CD4-positive, alpha-beta memory T cell (primary cell): ENCODE data around the gene NF1. TPM values are rescaled to one million over a fixed set of nuclear protein-coding genes. Genes with fewer than 3 reads are reported as not detected.
A peak's percentile ranks its signal among the peaks of the same experiment; 100 is the strongest.

ENCODE experiments used
- CTCF ChIA-PET: fragments of 350-600 bp; sonication (Branson Sonifier 250); formaldehyde crosslinking; loops from one replicate; lab custom pipeline; 2021; ENCODE audit warnings: inconsistent platforms; ENCODE audit not compliant: partially characterized antibody; lab: Charles Lee
- POLR2A ChIA-PET: fragments of 350-600 bp; sonication (Branson Sonifier 250); formaldehyde crosslinking; loops from one replicate; lab custom pipeline; 2021; ENCODE audit not compliant: partially characterized antibody; lab: Charles Lee
- DNase-seq, 5 donors: peaks; one replicate each; pipeline versions ENCODE4 v3.0.0 to v3.0.0-alpha.2; 2020 to 2022; ENCODE audit warnings: mixed read lengths in 1 of 5
- H3K27ac ChIP-seq: one replicate; pipeline ENCODE4 v1.7.0; 2013; ENCODE audit warnings: low read depth, low read length
- H3K27me3 ChIP-seq: 2 replicates; pipeline ENCODE4 v1.7.0; 2013; ENCODE audit warnings: mild to moderate bottlenecking, low read length, moderate library complexity; ENCODE audit not compliant: insufficient read depth
- H3K36me3 ChIP-seq: 2 replicates; pipeline ENCODE4 v1.7.0; 2013; ENCODE audit warnings: mild to moderate bottlenecking, low read length, moderate library complexity; ENCODE audit not compliant: insufficient read depth
- H3K4me1 ChIP-seq: 2 replicates; pipeline ENCODE4 v1.7.0; 2013; ENCODE audit warnings: mild to moderate bottlenecking, low read length, moderate library complexity; ENCODE audit not compliant: insufficient read depth
- H3K4me3 ChIP-seq, 2 donors: one replicate each; pipeline ENCODE4 v1.7.0; 2013; ENCODE audit warnings: low read length in 2 of 2, mild to moderate bottlenecking in 1 of 2
- H3K9me3 ChIP-seq, 2 donors: one replicate each; pipeline ENCODE4 v1.7.0; 2013; ENCODE audit warnings: low read length in 2 of 2, control low read depth in 1 of 2; ENCODE audit not compliant: control insufficient read depth in 1 of 2
- H3K27ac Mint-ChIP-seq, 7 donors: one replicate each; pipeline ENCODE4 v1.8.0; 2020 to 2021; ENCODE audit warnings: mixed read lengths in 7 of 7, mild to moderate bottlenecking in 6 of 7, inconsistent platforms in 3 of 7, moderate library complexity in 3 of 7
- H3K27me3 Mint-ChIP-seq, 2 donors: one replicate each; pipeline ENCODE4 v1.8.0; 2020 to 2021; ENCODE audit warnings: mixed read lengths in 2 of 2
- H3K36me3 Mint-ChIP-seq, 2 donors: one replicate each; pipeline ENCODE4 v1.8.0; 2020 to 2021; ENCODE audit warnings: mixed read lengths in 2 of 2, inconsistent platforms in 1 of 2, mild to moderate bottlenecking in 1 of 2
- H3K4me1 Mint-ChIP-seq, 4 donors: one replicate each; pipeline ENCODE4 v1.8.0; 2020 to 2021; ENCODE audit warnings: mixed read lengths in 4 of 4, mild to moderate bottlenecking in 1 of 4
- H3K4me3 Mint-ChIP-seq, 8 donors: one replicate each; pipeline ENCODE4 v1.8.0; 2020 to 2021; ENCODE audit warnings: mixed read lengths in 8 of 8, mild to moderate bottlenecking in 7 of 8, moderate library complexity in 6 of 8, inconsistent platforms in 3 of 8
- H3K9me3 Mint-ChIP-seq, 8 donors: one replicate each; pipeline ENCODE4 v1.8.0; 2020 to 2021; ENCODE audit warnings: mixed read lengths in 8 of 8, mild to moderate bottlenecking in 5 of 8, inconsistent platforms in 3 of 8, moderate library complexity in 1 of 8
- intact Hi-C: fragments of 100-400 bp; cut with micrococcal nuclease; formaldehyde crosslinking; loops from one replicate; pipeline ENCODE4 v1.15.1; 2023
- polyA plus RNA-seq, 2 donors: library from polyadenylated mRNA; unstranded; fragments of 300-500 nt; fragmentation: Illumina TruSeq; gene quantifications; one replicate each; pipeline ENCODE4 v1.2.3, GENCODE V29; 2021
- total RNA-seq, 2 experiments: library from RNA; stranded (reverse); gene quantifications; one replicate each; pipeline ENCODE4 v1.2.3, GENCODE V29; 2021

Gene NF1
- total and polyA plus RNA-seq, 4 experiments from 2014 or later: 5.5 to 52.4 (median 27.9) TPM

GRCh38 chr17:31392856-31393748 is 298.3 kb downstream of the NF1 start:
- Histone ChIP-seq H3K36me3 (no peaks in the 10 kb centered on the region), H3K9me3 (no peaks in the 10 kb centered on the region), H3K27me3 (peaks cover 8% of the 10 kb centered on the region), H3K4me1 (peaks cover 9% of the 10 kb centered on the region), H3K4me3 (no peak overlapping the region), H3K27ac (no peak overlapping the region)
- Mint-ChIP-seq H3K4me3 (peak overlapping the region; percentile 58 to 82 (median 74)), H3K9me3 (no peaks in the 10 kb centered on the region), H3K36me3 (no peaks in the 10 kb centered on the region), H3K27ac (no peak overlapping the region), H3K27me3 (peaks cover 24 to 39% of the 10 kb centered on the region in 2 donors), H3K4me1 (peaks cover 2 to 23% (median 5%) of the 10 kb centered on the region in 4 donors)
- CTCF ChIA-PET: no interaction called here
- POLR2A ChIA-PET: no interaction called here
- DNase-seq: no peak
- intact Hi-C loops: no loop called here

- Mint-ChIP-seq H3K27me3 (peaks cover 24 to 41% of the 10 kb centered on the region in 2 donors), H3K4me3 (peak overlapping the region in 5 of 8 donors; percentile 7 to 62 (median 45)), H3K36me3 (no peaks in the 10 kb centered on the region), H3K27ac (no peak overlapping the region), H3K9me3 (no peaks in the 10 kb centered on the region), H3K4me1 (peaks cover 2 to 23% (median 5%) of the 10 kb centered on the region in 4 donors)
- no peak for DNase-seq
- H3K36me3 ChIP-seq: no peaks in the 10 kb centered on the region
- no peaks in the 10 kb centered on the region for H3K9me3 ChIP-seq
- no peak overlapping the region for H3K4me3 ChIP-seq
- peaks cover 9% of the 10 kb centered on the region for H3K4me1 ChIP-seq
- POLR2A ChIA-PET: no interaction called here
- intact Hi-C loops: no loop called here
- no peak overlapping the region for H3K27ac ChIP-seq
- peaks cover 8% of the 10 kb centered on the region for H3K27me3 ChIP-seq
- CTCF ChIA-PET: no interaction called here
These were observed 299.0 kb downstream of the NF1 start for GRCh38 chr17:31393749-31394146.

- Mint-ChIP-seq H3K27me3 (peaks cover 24 to 41% of the 10 kb centered on the region in 2 donors), H3K4me1 (peaks cover 2 to 22% (median 5%) of the 10 kb centered on the region in 4 donors), H3K4me3 (peak overlapping the region in 6 of 8 donors; percentile 1 to 55 (median 35)), H3K27ac (no peak overlapping the region), H3K9me3 (no peaks in the 10 kb centered on the region), H3K36me3 (no peaks in the 10 kb centered on the region)
- POLR2A ChIA-PET: no interaction called here
- intact Hi-C loops: no loop called here
- Histone ChIP-seq H3K9me3 (no peaks in the 10 kb centered on the region), H3K27ac (no peak overlapping the region), H3K4me3 (no peak overlapping the region), H3K36me3 (no peaks in the 10 kb centered on the region), H3K27me3 (peaks cover 8% of the 10 kb centered on the region), H3K4me1 (peaks cover 9% of the 10 kb centered on the region)
- CTCF ChIA-PET: no interaction called here
- DNase-seq: peak in 3 of 5 donors; percentile 22 to 41 (median 32)
These were observed 299.8 kb downstream of the NF1 start for GRCh38 chr17:31394544-31394943.

DNA sequence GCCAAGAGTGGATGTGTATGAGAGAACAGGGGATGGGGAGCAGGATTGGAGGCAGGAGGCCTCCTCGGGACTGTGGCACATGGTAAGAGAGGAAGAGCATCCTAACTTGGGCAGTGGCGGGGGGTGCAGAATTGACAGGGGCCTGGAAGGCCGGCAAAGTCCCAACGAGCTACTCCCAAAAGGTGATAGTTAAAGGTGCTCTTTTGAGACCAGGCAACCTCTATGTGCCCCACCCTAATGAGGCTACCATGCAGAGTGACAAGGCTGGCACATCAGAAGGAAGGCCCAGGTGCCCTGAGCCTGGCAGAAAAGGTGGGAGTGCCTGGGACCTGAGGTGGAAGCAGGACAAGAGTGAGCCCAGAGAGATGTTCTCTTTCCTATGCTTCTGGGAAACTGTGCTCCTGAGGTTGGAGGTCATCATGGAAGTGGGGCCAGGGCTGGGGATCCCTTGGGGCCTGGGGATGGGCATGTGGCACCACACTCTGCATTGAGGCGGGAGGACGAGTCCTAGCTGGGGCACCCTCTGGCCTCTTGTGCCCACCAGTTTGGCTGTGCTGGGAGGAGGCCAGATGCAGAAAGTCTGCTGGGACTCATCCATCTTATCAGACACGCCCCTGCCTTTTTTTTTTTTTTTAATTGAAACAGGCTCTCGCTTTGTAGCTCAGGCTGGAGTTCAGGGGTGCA is 302.6 kb downstream of the NF1 start:
- no peaks in the 10 kb centered on the region for H3K9me3 ChIP-seq
- peaks cover under 1% of the 10 kb centered on the region for H3K4me1 ChIP-seq
- H3K27ac Mint-ChIP-seq: no peak overlapping the region
- ChIA-PET CTCF (interaction anchor here (0.7 kb wide), 1 partner anchor 145 kb away, joined by 3 read pairs; no protein-coding TSS in a partner anchor), POLR2A (no interaction called here)
- DNase-seq: no peak
- no peaks in the 10 kb centered on the region for H3K36me3 Mint-ChIP-seq
- no peaks in the 10 kb centered on the region for H3K36me3 ChIP-seq
- no peak overlapping the region for H3K4me3 ChIP-seq
- intact Hi-C loops: no loop called here
- H3K27ac ChIP-seq: no peak overlapping the region
- H3K9me3 Mint-ChIP-seq: no peaks in the 10 kb centered on the region
- H3K27me3 ChIP-seq: peaks cover 8% of the 10 kb centered on the region
- no peak overlapping the region for H3K4me3 Mint-ChIP-seq
- H3K27me3 Mint-ChIP-seq: peaks cover 19 to 31% of the 10 kb centered on the region in 2 donors
- peaks cover 0 to 11% (median under 1%) of the 10 kb centered on the region in 4 donors for H3K4me1 Mint-ChIP-seq

DNA sequence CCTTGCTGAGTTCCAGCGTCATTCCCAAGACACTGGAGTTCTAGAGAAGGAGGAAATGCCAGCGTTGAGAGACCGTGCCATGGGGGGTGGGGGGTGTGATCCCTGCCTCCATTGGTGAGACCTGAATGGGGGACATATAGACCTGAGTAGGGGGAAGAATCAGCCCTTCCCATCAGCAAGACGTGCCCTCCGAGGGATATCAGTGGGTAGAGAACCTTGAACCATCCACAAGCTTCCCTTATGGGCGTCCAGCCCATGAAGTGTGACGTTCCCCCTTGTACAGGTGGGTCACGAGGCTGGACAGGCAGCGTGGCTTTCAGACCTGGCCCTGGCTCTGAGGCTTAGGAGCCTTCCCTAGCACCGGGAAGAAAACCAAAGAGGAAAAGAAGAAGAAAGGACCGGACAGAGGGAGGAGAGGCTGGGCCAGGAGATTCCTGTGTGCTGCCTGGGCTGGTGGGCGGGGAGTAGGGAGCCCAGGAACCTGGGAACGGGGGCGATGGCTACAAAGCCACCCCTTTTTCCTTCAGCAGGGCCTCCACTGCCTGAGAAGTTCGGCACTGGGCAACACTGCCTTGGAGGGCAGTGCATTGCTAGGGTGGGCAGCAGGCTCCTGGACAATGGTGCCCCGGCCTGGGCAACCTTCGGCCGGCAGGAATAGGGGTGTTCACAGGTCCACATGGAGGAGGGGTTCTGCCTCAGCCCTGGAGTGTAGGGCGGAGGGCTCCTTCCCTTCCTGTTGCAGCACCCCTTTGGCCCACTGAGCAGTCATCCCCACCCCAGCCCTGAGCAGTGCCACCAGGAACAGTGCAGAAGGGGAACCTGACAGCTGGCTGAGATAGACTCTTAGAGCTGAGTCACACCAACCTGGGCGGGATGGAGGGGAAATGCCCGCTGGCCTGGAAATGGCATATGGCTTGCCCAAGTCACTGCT is 303.9 kb downstream of the NF1 start:
- peaks cover 0 to 2% (median 0%) of the 10 kb centered on the region in 4 donors for H3K4me1 Mint-ChIP-seq
- no peak overlapping the region for H3K4me3 Mint-ChIP-seq
- no peak overlapping the region for H3K27ac ChIP-seq
- H3K27me3 Mint-ChIP-seq: peaks cover 10 to 20% of the 10 kb centered on the region in 2 donors
- no peak overlapping the region for H3K4me3 ChIP-seq
- H3K36me3 ChIP-seq: no peaks in the 10 kb centered on the region
- H3K27me3 ChIP-seq: no peaks in the 10 kb centered on the region
- no peak for DNase-seq
- no peaks in the 10 kb centered on the region for H3K9me3 ChIP-seq
- POLR2A ChIA-PET: no interaction called here
- H3K4me1 ChIP-seq: no peaks in the 10 kb centered on the region
- no peak overlapping the region for H3K27ac Mint-ChIP-seq
- CTCF ChIA-PET: interaction anchor here (0.7 to 0.9 kb wide), 2 partner anchors 26 to 146 kb away, joined by 3 read pairs; no protein-coding TSS in a partner anchor
- H3K36me3 Mint-ChIP-seq: no peaks in the 10 kb centered on the region
- intact Hi-C loops: no loop called here
- H3K9me3 Mint-ChIP-seq: no peaks in the 10 kb centered on the region

DNA sequence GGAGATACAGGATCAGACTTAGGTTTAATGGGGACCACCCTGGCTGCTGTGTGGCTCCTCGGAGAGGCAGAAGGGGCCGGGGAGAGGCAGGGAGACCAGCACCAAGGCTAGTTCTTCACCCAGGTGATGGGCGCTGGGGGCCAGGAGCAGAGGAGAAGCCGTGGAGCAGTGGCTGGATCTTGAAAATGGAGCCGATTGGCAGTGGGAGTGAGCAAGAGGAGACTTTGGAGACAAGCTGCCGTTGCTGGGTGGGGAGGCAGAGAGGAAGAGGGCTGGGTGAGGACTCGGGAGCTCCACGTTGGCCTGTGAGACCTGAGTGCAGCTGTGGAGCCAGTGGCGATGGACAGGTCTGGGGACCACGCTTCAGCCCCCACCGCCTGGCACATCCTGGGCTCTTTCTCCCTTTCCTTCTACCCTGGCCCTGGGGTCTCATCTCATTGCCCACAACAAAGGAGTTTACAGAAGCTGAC is 305.7 kb downstream of the NF1 start:
- Histone ChIP-seq H3K36me3 (no peaks in the 10 kb centered on the region), H3K4me3 (no peak overlapping the region), H3K27me3 (no peaks in the 10 kb centered on the region), H3K27ac (no peak overlapping the region), H3K9me3 (no peaks in the 10 kb centered on the region), H3K4me1 (no peaks in the 10 kb centered on the region)
- H3K4me3 Mint-ChIP-seq: no peak overlapping the region
- intact Hi-C loops: no loop called here
- ChIA-PET POLR2A (no interaction called here), CTCF (no interaction called here)
- no peaks in the 10 kb centered on the region for H3K4me1 Mint-ChIP-seq
- no peaks in the 10 kb centered on the region for H3K9me3 Mint-ChIP-seq
- no peak for DNase-seq
- H3K27me3 Mint-ChIP-seq: peaks cover 2 to 9% of the 10 kb centered on the region in 2 donors
- no peaks in the 10 kb centered on the region for H3K36me3 Mint-ChIP-seq
- no peak overlapping the region for H3K27ac Mint-ChIP-seq
